ENCODE measurements around the gene IGFBPL1. TPM values are rescaled to one million over a fixed set of nuclear protein-coding genes. Genes with fewer than 3 reads are reported as not detected.

The IGFBPL1 gene
- total RNA-seq, 1 experiment from 2014 or later: 37.9 TPM

- no peaks in the 10 kb centered on the region for H3K79me1 ChIP-seq (ENCODE audit: insufficient read depth, low read depth, low read length, poor library complexity, severe bottlenecking)
- no peaks in the 10 kb centered on the region for H3K9me3 ChIP-seq (ENCODE audit: control insufficient read depth, low read depth, low read length)
- H4K91ac ChIP-seq (ENCODE audit: insufficient read length, low read depth, low read length): no peak overlapping the region
- H4K5ac ChIP-seq (ENCODE audit: insufficient read length, low read depth, low read length): no peak overlapping the region
- no peaks in the 10 kb centered on the region for H4K20me1 ChIP-seq (ENCODE audit: control insufficient read depth, insufficient read depth, insufficient read length)
- no peaks in the 10 kb centered on the region; the same call in 1 of the 2 replicates for H3K4me1 ChIP-seq (ENCODE audit: insufficient read depth, low read length)
- no peaks in the 10 kb centered on the region for H3K27me3 ChIP-seq (ENCODE audit: insufficient read depth, low read length)
- no peak overlapping the region for H2AK5ac ChIP-seq (ENCODE audit: insufficient read length, low read length)
- H3K14ac ChIP-seq (ENCODE audit: insufficient read depth, low read length): no peak overlapping the region
- no peak overlapping the region for H4K8ac ChIP-seq (replicated peaks; ENCODE audit: insufficient read length, low read depth, low read length)
- H2AFZ ChIP-seq (ENCODE audit: low read length): no peak overlapping the region
- no peak overlapping the region for H3K27ac Mint-ChIP-seq
- H3K4me2 ChIP-seq (ENCODE audit: insufficient read depth, insufficient read length, low read length): no peak overlapping the region
- WGBS (ENCODE audit: extremely low coverage, insufficient read length, low lambda C conversion rate): no CpG with 5 or more reads among the region's 4 CpGs
- H3T11ph ChIP-seq (ENCODE audit: low read length): no peak overlapping the region
- H3K18ac ChIP-seq (ENCODE audit: insufficient read length, low read depth, low read length): no peak overlapping the region
- no peaks in the 10 kb centered on the region for H3K27me3 Mint-ChIP-seq (ENCODE audit: low read depth)
- no peak overlapping the region for H2BK120ac ChIP-seq (ENCODE audit: low read depth, low read length, poor library complexity, severe bottlenecking)
- H3K79me2 ChIP-seq (ENCODE audit: insufficient read depth, low read length): no peaks in the 10 kb centered on the region
- no peak overlapping the region for H3K4me3 Mint-ChIP-seq
- H3K36me3 Mint-ChIP-seq (ENCODE audit: insufficient read depth in 1 of 3, low read depth in 3 of 3): peaks cover 0 to 3% (median 0%) of the 10 kb centered on the region in 3 experiments; a peak in 3 of 7 replicates
- no peak overlapping the region for H3K9ac ChIP-seq (ENCODE audit: extremely low read depth, insufficient read length, low read length)
- H3K23me2 ChIP-seq (ENCODE audit: insufficient read length, low read depth, low read length, poor library complexity, severe bottlenecking): no peaks in the 10 kb centered on the region
- H3K4ac ChIP-seq (ENCODE audit: low read depth, low read length): no peak overlapping the region
- DNase-seq: no peak
- no peak for TF ChIP-seq CTCF (conservative IDR thresholded peaks at IDR 0.05)
- H3K27ac ChIP-seq (ENCODE audit: insufficient read length, low read depth, low read length): no peak overlapping the region
- no peak overlapping the region for H2BK20ac ChIP-seq (ENCODE audit: low read depth, low read length, poor library complexity, severe bottlenecking)
- H3K56ac ChIP-seq (ENCODE audit: insufficient read length, low read depth, low read length): no peak overlapping the region
- no peak overlapping the region for H2BK12ac ChIP-seq (ENCODE audit: insufficient read length, low read depth, low read length)
- peaks cover 36 to 54% of the 10 kb centered on the region in 2 experiments for H3K4me1 Mint-ChIP-seq
- no peak overlapping the region for H2BK5ac ChIP-seq (ENCODE audit: insufficient read length, low read length)
- H3K23ac ChIP-seq (ENCODE audit: insufficient read length, low read depth, low read length): no peak overlapping the region
- no peak overlapping the region for H2BK15ac ChIP-seq (ENCODE audit: low read depth, low read length)
- H3K9me3 Mint-ChIP-seq: no peaks in the 10 kb centered on the region
Observed at GRCh38 chr9:38416461-38416860, 7.8 kb downstream of the IGFBPL1 start.
